ENCODE measurements around the gene GATAD2A. TPM values are rescaled to one million over a fixed set of nuclear protein-coding genes. Genes with fewer than 3 reads are reported as not detected.

GATAD2A gene
- total RNA-seq, 2 donors from 2014 or later, result 41.7 to 138 TPM

- peak overlapping the region in 1 of 2 donors; percentile 14 for H3K27ac ChIP-seq
- H3K4me3 ChIP-seq, result no peak overlapping the region
- H3K9me3 ChIP-seq, result no peaks in the 10 kb centered on the region
- intact Hi-C loops (cut with DNase I), result no loop called here
- H3K36me3 ChIP-seq, result peaks cover 0 to 5% of the 10 kb centered on the region in 2 donors
- H3K4me1 ChIP-seq (replicated peaks), result no peaks in the 10 kb centered on the region
- 51% methylated on average over 20 of the region's 20 CpGs for WGBS
- no peak for DNase-seq (ENCODE audit: low spot score)
- TF ChIP-seq POLR2AphosphoS5 (IDR thresholded peaks at IDR 0.05) (no peak), POLR2A (IDR thresholded peaks at IDR 0.05) (no peak), CTCF (IDR thresholded peaks at IDR 0.05) (no peak)
- H3K27me3 ChIP-seq (replicated peaks; ENCODE audit: insufficient read depth), result no peaks in the 10 kb centered on the region
These were observed 82.7 kb downstream of the GATAD2A start for GRCh38 chr19:19487950-19488874.

DNA sequence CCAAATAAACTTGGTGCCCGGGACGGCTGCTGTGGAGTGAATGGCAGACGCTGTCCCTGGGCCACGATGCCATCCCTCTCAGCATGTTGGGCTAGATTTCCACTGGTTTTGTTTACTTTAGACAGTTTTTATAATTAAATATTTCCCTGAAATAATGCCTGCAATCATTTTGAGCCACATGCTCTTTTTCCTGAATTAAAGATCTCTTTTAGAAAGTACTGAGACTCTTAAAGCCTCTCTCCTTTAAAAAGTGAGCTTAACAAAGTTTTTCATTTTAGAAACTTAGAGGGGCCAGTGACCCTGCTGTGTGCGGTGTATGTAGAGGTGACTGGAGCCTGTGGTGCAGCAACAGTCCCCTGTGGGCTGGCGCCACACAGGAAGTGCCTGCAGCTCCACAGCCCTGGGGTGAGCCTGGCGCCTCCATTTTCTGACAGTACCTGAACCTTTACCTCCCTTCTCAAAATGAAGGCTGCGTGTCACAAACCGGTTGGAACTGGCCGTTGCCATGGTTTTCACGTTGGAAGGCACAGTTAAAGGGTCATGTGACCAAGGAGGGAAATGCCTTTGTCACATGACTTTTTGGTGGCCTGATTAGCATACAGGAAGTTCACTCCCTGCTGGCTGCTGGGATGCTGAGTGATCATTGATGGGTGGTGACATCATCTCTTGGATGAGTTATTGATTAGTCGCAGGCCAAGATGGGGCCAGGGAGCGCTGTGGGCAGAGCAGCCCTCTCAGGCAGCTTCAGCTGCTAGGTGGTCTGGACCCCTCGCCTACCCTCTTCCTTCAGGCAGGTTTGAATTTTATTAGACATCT, 83.6 kb downstream of the GATAD2A start:
- Histone ChIP-seq H3K36me3 (peaks cover 0 to 5% of the 10 kb centered on the region in 2 donors), H3K4me1 (replicated peaks) (no peaks in the 10 kb centered on the region), H3K27me3 (replicated peaks; ENCODE audit: insufficient read depth) (no peaks in the 10 kb centered on the region), H3K4me3 (no peak overlapping the region), H3K27ac (peak overlapping the region in 1 of 2 donors; percentile 14), H3K9me3 (no peaks in the 10 kb centered on the region)
- intact Hi-C loops (cut with DNase I), result no loop called here
- no peak for TF ChIP-seq CTCF (IDR thresholded peaks at IDR 0.05)
- peak; percentile 44 for TF ChIP-seq POLR2AphosphoS5 (IDR thresholded peaks at IDR 0.05)
- no peak for TF ChIP-seq POLR2A (IDR thresholded peaks at IDR 0.05)
- WGBS, result 27% methylated on average over 14 of the region's 14 CpGs
- DNase-seq (ENCODE audit: low spot score), result no peak

DNA sequence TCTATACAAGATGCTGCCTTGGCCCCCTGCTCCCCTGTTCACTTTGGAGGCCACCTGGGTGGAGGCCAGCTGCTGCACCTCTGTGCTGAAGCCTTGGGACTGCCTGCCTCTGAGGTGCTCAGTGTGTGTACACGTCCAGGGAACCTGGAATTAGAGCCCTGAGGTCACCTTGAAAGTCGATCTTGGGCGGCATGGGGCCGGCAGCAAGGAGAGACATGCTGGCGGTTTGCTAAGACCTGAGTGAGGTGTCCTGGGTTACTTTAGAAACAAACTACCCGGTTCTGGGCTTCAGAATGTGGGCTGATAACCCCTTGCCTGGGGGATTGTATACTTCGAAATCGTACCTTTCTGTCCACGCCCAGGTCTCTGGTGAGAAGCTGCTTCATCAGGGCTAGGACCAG, 84.3 kb downstream of the GATAD2A start:
- intact Hi-C loops (cut with DNase I), result loop anchor here (1.0 to 5.0 kb wide), 2 partner anchors 124 to 343 kb away; no protein-coding TSS in a partner anchor
- 73% methylated on average over 9 of the region's 9 CpGs for WGBS
- Histone ChIP-seq H3K27me3 (replicated peaks; ENCODE audit: insufficient read depth) (no peaks in the 10 kb centered on the region), H3K27ac (peak overlapping the region in 1 of 2 donors; percentile 27), H3K9me3 (no peaks in the 10 kb centered on the region), H3K4me1 (replicated peaks) (no peaks in the 10 kb centered on the region), H3K4me3 (no peak overlapping the region), H3K36me3 (peaks cover 0 to 5% of the 10 kb centered on the region in 2 donors)
- TF ChIP-seq POLR2AphosphoS5 (IDR thresholded peaks at IDR 0.05) (no peak), CTCF (IDR thresholded peaks at IDR 0.05) (no peak), POLR2A (IDR thresholded peaks at IDR 0.05) (no peak)
- no peak for DNase-seq (ENCODE audit: low spot score)

- WGBS, result 24% methylated on average over 20 of the region's 20 CpGs
- no peaks in the 10 kb centered on the region for H3K4me1 ChIP-seq (replicated peaks)
- intact Hi-C loops (cut with DNase I), result loop anchor here (1.0 to 5.0 kb wide), 2 partner anchors 124 to 343 kb away; no protein-coding TSS in a partner anchor
These were observed 84.9 kb downstream of the GATAD2A start for GRCh38 chr19:19490214-19490968.

More at GRCh38 chr19:19490214-19490968, 84.9 kb downstream of the GATAD2A start:
- Histone ChIP-seq H3K36me3 (peaks cover 0 to 5% of the 10 kb centered on the region in 2 donors), H3K27ac (peak overlapping the region in 1 of 2 donors; percentile 27), H3K9me3 (no peaks in the 10 kb centered on the region), H3K27me3 (replicated peaks; ENCODE audit: insufficient read depth) (no peaks in the 10 kb centered on the region), H3K4me3 (no peak overlapping the region)
- DNase-seq (ENCODE audit: low spot score), result peak; percentile 66
- peak; percentile 61 for TF ChIP-seq POLR2AphosphoS5 (IDR thresholded peaks at IDR 0.05)
- no peak for TF ChIP-seq POLR2A (IDR thresholded peaks at IDR 0.05)
- peak; percentile 70 to 86 (median 84) for TF ChIP-seq CTCF (IDR thresholded peaks at IDR 0.05)

Measured in prostate gland (tissue), 2 donors.